GM19025 (cell line): ENCODE measurements around the gene RBPJL.
"Not testable (repeated sequence)": the region's sequence is repeated elsewhere in the genome, so short reads cannot be mapped to it uniquely, and the experiment has no call there.

Experiments used
- ATAC-seq: cut with Tn5 transposase; IDR thresholded peaks from one replicate; pipeline ENCODE4 v1.9.1; 2021; ENCODE audit warnings: mild to moderate bottlenecking, low read depth, moderate library complexity; ENCODE audit not compliant: unreplicated experiment

Gene RBPJL

DNA sequence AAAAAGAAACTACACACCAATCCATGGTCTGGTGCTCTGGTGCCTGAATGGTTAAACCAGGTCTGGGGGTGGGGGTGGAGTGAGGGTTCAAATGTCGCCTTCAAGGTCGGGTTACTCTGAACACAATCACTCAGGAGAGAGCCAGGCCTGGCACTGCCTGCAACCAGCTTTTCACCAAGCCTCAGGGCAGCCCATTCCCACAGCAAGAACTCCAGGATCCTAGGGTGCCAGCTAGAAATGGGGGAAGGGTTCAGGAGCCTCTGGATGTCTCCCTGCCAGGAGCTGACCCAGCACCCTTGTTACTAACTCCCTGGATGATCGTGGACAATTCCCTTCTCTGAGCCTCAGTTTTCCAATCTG, 34.9 kb downstream of the RBPJL start:
- no peak for ATAC-seq

DNA sequence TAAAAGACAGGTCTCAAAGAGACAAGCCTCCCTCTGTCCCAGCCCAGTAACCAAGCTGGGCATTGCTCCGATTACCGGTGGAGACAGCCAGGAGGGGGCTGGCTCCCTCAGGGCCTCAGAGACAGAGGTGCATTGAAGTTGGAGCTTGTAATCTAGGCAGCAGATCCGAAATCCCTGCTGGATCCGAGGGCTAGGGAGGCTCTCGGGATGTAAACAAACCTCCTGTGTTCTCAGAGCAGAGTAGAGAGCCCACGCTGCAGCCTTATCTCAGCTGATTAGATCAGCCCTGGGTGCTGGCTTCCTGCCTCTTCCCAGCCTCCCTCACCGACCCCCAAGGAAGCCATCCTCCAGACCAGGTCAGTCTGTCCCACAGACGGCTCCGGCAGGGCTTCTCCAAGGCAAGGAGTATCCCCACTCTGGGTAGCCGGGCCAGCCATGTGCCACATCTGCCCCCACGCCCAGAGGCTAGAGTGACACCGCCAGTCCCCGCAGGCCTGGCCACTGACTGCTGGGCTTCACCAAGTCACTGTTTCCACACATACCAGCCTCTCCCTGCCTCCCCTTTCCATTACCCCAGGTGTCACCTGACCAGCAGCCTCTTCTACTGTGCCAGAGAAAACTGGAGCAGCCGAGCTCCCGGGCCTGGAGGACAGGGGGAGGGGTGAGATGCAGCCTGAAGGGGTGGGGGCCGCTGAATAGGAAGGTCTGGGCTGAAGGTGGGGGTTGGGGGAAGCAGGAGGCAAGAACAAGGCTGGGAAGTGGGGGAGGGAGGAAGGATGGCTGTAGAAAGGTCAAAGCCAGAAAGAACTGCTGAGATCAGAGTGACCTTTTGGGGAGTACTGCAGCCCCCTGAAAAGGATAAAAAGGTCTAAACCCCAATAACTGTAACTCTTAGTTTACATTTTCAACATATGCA, 35.6 kb downstream of the RBPJL start:
- ATAC-seq: no peak

DNA sequence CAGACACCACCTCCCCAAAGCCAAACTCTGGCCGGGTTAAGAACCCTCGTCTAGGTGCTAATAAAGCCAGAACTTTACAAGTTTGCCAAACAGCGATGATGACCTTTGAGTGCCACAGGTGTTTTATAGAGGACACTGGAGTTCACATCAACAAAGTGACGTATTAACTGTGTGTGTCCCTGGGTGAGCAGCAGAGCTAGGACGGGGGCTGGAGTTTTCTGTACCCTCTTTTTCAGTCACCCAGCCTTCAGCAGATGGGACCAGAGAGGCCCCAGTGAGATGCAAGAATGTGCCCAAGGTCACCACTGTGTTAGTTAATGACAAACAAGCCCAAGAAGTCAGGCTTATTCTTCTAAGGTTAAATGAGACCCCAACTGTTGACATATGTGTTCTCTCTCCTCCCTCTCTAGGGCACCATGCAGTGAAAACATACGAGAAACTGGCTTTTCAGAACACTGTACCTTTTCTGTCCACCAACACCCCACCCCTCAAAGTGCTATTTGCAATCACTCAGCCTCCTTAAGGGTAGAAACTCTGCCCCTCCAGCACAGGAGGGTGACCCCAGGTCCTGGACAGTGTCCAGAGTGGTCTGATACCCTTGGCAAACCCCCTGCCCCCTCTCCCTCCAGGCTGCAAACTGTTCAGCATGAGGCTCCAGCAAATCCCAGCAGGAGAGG, 36.4 kb downstream of the RBPJL start:
- ATAC-seq: no peak

DNA sequence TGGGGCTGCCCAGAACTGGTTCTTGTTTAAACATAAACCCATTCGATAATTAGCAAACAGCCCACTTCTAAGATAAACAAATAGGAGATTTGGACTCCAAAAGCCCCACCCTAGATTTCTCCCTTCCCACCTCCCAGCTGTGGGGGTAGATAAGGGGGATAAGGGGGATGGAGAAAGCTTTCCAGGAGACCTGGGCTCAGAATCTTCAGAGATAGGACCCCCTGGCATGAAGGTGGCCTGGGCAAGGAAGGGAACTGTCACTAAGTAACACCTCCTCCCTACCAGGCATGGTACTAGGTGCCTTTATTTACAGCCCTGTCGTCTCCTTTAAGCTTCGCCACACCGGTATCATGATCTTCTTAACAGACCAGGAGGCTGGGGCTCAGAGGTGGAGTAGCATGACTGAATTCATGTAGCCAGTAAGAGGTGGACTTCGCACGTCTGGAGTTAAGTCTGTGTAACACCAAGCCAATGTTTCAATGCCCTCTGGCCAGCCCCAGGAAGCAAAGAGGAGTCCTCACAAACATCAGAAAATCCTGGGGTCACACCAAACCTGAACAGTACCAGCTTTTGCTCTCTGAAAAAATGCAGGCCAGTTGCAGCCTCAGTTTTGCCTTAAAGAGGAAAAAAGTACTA, 37.0 kb downstream of the RBPJL start:
- no peak for ATAC-seq

DNA sequence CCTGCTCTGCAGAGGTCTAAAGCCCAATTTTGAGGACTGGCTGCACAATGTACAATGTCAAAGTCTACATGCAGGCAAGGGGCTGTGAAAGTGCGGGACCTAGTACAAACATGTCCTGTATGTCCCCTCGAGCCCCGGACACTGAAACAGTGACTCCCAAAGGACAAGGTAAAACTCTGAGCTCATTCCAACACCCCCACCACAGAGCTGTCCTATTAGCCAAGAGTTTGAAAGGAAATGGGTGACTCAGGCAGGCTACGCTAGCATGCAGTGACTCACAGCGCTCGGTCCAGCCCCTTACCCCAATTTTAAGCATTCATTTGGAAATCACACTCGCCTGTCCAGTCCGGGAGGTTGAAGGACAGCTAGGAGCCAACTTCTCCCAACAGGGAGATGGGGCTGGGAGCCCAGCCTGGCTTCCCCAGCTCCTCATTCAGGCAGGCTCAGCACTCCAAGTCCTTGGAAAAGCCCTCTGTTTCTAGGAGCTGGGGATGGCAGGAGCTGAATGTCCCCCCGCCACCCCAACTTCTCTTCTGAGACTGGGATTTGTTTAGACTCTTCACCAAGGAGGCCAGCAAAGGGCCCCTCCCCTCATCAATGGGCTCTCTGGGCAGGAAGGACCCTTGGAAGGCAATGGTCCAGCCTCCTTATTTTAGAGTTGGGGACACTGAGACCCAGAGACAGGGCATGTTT, 37.7 kb downstream of the RBPJL start:
- no peak for ATAC-seq

DNA sequence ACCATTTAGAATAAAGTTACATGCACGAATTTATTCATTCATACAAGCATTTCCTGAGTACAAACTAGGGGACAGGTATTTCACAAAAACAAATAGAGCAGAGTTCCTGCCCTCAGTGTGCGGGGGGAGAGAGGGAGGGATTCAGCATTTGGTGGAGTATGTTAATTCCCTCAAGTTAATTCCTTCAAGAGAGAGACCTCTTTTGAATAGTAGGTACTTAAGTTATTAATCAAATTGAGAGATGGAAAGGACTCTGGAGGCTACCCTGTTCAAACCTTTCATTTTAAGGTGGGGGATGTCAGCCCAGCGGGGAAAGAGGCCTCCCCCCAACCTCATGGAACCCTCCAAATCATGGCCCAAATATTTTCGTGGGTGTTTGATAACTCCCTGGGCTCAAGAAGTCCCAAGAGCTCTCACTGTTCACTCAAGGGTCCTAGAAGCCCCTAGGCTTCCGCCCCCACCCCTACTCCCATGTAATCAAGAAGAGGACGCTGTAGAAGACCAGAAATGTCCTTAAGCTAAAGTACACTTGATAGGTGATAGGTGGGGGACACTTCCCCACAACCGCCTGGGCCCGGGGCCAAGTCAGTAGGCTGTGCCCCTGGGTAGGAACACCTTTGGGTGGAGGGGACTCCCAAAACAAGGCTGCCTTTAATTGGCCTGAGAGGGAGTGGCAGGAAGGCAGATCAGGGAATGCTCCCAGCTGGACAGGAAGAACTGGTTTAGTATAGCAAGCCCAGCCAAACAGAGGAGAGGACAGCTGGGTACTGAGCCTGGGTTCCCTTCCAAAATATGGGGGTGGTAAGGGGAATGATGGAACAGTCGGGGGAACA, 38.7 kb downstream of the RBPJL start:
- ATAC-seq: no peak

DNA sequence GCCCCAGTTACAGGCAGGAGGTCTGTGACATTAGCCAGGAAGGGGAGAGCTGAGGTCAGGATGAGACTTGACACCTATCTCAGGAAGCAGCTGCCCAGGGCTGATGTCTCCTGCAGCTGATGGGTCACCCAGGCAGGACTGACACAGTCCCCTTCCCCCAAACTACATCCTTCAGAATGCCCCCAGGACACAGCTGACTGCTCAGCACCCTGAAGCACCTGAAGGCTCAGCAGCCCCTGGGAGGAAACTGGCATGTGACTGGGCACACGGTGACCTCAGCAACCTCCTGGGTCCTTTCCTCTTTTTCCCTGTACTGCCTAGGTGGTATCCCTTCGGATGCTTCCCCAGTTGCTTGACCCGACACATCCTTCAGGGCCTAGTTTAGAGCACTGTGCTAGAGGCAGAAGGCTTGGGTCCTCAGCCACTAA, 39.7 kb downstream of the RBPJL start:
- ATAC-seq: no peak

DNA sequence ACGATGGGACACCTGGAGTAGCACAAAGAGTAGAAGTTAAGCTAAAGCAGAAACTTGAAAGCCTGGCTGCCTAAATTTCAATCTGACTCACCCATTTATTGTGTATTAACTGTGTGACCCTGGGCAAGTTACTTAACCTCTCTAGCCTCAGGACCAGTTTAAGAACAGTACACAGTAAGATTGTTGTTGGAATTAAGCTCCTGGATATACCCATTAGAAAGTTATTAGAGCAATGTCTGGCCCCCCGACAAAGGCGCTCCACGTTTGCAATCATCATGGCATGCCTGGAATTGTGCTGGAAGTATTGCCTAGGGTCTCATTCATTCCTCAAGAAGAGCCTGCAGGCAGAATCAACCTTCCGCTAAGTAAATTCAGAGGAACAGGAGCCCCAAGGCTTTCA, 40.2 kb downstream of the RBPJL start:
- no peak for ATAC-seq

DNA sequence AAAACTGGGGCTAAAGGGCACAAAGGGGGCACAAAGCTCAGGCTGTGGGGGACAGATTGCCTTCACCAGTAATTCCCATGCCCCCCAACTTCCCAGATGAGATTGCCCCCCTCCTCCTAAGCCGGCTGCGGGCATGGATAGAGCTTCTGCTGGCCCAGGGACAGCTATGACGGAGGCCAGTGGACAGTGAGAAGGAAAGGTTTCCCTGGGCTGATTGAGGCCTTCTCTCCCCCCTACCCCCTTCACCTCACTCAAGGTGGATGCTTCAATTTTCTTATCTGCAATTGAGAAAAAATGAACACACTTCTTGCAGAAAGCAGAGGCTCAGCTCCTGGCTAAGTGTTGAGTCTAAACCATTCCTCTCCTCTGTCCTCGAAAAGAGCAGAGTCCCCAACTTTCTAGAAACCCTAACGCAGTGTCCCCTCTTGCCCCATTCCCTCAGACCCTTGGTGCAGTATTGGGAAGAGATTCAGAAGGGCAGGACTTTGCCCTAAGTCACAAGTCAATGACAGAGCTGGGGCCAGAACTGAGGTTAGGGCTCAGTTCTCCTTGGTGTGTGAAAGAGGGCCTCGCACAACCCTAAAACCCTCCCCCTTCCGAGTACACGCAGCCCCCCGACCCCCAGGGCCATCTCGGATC, 40.8 kb downstream of the RBPJL start:
- ATAC-seq: no peak

DNA sequence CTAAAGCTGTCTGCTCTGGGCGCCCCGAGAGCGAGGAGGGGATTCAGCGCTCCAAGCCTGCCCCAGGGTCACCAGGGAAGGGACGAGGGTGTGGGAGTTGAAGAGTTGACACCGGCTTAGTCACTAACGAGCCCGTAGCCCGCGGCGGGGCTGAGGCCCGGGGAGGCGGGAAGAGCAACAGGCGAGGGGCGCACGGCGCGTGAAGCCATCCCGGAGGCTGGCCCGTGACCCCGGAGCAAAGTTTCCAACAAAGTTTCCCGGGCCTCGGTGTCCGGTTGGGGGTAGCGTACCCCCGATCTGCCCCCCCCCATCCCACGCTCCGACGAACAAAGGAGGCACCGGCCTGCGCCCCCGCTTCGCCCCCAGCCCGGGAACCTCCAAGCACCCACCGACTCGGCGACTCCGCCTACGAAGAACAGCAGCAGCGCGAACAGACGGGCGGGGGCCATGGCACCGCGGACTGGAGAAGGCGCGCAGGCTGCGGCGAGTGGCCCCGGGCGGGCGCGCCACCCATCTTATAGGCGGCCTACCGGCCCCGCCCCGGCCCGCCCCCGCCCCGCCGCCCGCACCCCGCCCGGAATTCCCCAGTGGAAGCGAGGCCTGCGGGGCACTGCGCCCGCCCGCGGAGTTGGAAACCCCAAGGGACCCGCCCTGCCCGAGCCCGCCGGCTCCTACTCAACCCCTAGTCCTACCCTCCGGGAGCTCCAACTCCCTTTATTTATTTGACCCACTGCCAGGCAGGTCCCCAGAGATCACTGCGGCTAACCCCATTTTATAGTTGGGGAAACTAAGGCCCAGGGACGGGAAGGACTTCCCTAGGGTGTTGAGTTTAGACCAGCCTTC, 41.5 kb downstream of the RBPJL start, which contains the start of gene SDC4:
SDC4 (minus strand) TSS at position 489 of the 843 bp plus-strand sequence; CDS start at position 449, 40 bp downstream.
- no peak for ATAC-seq

DNA sequence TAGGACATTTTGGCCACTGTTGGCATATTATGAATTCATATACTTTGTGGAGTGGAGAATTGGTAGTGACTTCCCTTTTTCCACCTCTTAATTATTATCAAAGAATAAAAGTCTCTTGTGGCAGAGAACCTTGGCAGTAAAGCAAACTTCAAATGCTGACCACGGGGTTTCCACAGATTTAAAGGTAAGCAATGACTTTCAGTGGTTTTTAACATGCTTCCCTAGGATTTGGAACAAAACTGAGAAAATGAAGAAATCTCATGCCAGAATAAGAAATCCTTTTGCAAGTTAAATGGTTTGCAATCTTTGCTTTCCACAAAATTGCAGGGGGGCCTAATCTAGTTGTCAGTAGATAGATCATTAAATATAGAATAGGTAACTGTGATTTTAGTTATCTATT, 43.6 kb downstream of the RBPJL start:
- ATAC-seq: no peak

DNA sequence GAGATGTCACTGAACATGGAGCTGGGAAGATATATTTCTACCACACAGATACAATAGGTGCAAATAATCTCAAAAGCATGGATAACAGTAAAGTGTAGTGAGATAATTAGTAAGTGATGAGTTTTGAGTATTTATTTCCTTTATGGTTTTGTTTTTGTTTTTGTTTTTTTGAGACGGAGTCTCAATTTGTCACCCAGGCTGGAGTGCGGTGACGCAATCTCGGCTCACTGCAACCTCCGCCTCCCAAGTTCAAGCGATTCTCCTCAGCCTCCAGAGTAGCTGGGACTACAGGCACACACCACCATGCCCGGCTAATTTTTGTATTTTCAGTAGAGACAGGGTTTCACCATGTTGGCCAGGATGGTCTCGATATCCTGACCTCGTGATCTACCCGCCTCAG, 44.2 kb downstream of the RBPJL start:
- ATAC-seq: not testable (repeated sequence)

DNA sequence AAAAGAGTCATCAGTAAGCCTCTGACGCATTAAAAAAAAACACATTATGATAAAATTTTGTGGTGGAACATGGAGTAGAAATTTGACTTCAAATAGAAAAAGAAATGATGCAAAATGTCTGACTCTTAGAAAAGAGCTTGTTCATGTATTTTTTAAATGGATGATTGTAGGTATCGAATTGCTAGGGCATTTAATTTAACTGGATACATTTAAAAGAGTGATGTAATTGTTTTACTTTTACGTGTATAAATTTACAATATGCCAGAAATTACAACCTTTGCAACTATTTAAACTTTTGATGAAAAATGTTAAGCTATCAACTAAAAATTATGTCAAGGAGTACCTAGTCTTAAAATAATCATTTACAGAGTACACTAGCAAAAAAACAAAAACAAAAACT, 46.1 kb downstream of the RBPJL start:
- no peak for ATAC-seq

DNA sequence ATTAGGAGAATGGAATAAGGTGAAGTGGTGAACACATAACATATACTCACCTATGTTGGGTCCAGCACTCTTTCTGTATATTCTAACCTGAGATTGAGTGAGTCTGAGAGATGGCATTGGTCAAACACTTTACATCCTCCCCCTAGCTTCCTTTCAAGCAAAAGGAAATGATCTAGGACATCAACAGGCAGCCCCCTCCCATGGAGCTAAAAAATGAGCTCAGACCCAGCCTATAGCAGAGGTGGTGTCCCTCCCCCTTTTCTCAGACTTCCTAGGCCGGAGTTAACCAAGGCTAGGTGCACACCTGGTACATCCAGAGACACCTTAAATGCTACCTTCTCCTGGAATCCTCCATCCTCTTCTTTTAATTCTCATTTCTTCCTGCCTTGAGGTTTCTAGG, 47.1 kb downstream of the RBPJL start:
- no peak for ATAC-seq

DNA sequence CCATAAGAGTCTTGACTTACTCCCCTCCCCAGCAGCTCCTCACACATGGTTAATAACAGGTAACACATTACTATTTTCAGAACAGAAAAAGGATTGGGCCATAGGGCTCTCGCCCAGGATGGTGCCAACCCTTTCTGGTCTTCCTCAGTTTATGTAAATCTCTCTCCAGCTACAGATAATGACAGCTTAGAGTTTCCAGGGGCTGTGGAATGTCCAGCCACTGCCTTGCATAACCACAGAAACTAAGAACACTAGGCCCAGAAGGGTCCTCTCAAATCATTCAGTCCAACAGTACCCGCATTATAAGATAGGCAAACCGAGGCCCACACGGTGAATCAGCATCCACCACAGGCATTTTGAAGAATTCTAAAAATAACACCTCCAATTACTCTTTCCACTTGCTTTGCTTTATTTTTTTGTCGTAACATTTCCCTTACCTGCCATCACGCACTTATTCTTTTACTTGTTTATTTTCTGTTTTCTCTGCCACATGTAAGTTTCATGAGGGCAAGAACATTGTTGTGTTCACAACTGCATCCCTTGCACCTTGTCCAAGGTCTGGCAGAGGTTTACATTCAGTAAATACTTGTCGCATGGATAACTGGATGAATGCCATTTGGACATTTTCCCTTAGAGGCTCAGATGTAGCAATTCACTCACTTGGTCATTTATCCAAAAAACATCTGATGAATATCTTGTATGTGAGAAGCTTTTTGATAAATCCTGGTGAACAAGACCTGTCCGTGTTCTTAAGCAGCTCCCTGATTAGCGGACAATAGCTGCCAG, 48.0 kb downstream of the RBPJL start:
- no peak for ATAC-seq

DNA sequence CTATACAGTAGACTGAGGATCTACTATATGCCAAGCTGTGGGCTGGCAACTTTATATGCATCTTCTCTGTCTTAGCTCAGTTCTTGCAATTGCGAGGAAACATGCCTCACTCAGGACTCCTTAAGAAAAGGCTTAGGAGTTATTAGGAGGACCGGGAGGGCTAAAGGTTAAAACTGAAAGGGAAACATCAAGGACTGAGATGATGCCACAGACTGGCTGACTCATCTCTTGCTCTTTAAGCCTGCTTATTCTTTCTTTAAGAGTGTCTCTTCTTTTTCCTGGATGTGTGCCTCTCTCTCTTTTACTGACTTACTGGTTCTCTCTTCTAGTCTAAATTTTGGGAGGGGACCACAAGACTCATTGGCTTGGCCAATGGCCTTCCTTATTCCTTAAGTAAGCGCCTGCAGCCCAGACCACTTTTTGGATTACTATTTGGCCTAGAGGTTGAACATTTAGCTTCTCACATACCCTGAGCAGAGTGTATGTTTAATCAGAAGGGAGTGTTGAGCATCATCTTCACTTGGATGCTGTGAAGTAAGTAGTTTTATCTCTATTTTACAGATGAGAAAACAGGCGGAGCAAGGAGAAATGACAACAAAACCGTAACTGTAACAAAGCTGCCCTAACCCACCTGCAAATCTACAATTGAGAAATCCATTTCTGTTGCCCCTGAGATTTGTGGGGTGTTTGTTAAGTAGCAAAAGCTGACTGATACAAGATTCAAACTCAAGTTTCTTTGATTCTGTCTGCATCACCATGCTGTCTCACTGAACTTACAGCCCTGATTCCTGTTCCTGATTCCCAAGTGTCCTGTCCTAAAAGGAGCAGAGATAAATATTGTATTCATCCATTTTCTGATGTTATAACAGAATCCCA, 48.8 kb downstream of the RBPJL start:
- no peak for ATAC-seq
